HG02943 (cell line): ENCODE data around the gene DLX5.

Source experiments
- ATAC-seq: cut with Tn5 transposase; IDR thresholded peaks from one replicate; pipeline ENCODE4 v1.9.1; 2021; ENCODE audit warnings: mild to moderate bottlenecking, low read depth, moderate library complexity; ENCODE audit not compliant: unreplicated experiment

DLX5 gene

DNA sequence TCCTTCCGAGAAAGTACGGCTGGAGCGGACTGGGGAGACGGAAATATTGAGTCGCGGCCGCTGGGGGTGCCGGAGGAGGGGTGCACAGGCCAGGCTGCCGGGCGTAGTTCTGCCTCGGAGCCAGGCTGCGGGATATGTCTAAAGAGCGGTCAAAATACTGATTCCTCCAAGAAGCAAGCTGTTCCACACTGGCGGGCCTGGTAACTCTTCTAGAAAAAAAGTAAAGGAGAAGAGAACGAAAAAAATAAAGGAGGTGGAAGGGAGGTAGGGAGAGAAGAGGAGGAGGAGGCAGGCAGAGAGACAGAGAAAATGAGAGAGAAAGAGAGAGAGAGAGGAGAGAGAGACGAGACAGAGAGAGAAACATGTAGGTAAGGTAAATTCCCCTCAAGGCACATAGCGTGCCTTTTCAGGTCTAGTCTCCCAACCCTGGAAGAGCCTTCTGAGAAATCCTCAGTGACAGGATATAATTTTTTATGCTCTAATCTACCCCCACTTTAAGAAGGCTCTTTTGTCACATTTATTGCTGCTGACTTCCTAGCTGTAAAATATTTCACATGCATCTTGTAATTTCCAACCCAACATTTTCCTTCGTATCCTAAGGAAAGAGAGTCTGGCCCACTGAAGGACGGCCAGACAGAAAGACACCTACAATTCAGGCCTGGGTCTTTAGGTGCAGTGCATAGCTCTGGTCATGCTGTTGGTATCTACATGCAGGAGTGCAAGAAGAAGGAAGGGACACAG, 5.7 kb downstream of the DLX5 start:
- ATAC-seq = no peak

DNA sequence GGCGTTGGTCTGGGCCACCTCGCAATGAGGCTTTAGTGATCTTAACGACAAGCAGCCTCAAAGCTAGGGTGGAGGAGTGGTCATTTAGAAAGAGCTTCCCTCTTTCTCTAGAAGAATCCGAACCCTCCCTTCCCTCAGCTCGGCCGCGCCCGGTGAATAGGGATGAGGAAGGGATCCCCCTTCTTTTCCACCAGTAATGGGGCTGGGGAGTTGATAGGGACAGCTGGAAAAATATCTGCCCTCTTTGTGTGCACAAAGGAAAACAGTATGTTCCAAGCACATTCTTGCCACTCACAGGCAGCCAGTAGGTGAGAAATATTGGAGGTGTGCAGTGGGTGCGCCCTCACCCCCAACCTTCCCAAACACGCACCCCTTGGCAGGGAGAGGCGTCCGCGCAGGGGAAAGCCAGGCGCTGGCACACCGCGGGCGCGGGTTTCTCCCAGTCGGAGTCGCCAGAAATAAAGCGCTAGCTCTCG, 6.5 kb downstream of the DLX5 start:
- no peak for ATAC-seq

DNA sequence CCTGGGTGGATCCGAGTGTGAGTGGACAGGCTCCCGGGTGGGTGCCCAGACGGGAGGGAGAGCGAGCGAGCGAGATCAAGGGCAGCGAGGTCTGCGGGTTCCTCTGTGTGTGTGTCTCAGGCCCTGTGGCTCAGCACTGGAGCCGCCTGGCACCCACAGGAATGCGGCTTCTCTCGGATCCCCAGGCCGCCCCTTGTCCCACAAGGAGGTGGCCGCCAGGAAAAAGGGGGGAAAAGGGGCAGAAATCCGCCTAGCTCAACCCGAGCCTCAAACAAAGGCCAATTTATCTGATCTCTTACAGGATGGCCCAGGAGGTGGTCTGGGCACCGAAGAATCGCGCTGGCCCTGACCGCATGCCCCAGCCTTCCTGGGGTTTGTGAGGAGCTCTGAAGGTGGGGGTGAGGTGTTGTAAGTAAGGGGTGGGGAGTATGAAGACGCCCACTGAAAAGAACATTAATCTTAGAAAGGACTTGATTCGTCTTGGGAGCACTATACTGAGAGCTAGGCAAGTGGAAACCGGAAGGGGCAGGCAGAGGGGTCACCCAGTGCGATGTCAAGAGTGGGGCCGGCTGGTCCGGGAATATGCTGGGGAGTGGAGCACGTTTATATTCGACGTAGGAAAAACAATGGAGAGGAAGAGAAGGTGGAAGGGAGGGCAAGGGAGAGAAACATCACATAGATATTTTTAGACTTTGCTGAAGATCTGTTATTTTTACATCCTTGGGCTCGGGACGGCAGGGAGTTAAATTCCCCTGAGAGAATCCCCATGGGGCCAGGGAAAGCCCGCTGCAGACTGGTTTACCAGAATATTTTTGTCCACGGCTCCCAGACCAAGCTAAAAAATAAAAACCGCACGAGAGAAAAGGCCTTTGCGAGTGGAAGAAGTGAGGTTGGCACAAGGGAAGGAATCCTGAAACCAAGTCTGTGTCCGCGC, 7.2 kb downstream of the DLX5 start:
- ATAC-seq = no peak

DNA sequence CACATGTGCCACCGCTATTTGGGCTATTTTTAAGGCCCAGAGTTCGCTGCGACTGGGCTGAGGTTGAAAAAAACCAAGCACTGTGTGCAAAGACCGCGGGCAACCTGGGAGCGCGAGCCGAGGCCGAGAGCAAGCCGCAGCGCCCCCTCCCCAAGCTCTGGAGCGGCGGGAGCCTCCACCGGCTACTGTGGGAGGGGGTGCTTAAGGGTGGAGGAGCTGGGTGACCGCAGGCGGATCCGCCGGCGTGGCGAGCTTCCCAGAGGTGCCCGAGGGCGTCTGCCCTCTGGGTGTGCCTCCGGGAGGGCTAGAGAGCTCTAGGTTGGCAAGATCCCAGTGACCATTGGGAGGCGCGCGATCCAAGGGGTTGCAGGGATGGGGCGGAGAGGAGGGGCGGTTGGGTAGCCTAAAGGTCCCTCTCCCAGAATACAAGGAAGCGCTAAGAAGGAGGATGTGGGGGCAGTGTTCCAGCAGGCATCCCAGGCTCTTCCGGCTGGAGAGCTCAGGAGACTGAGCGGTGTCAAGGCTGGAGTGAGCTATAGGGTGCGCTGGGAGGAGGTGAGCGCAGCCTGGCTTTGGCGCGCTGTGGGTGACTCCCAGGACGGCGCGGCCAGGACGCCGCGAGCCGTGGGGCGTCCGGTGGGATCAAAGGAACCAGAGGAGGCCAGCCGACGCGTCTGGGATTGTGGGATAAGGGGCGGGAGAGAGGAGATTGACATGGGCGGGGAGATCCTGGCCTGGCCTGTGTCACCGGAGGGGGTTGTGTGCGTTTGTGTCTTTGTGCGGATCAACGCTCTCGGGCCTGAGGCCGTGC, 8.0 kb downstream of the DLX5 start:
- ATAC-seq = no peak

DNA sequence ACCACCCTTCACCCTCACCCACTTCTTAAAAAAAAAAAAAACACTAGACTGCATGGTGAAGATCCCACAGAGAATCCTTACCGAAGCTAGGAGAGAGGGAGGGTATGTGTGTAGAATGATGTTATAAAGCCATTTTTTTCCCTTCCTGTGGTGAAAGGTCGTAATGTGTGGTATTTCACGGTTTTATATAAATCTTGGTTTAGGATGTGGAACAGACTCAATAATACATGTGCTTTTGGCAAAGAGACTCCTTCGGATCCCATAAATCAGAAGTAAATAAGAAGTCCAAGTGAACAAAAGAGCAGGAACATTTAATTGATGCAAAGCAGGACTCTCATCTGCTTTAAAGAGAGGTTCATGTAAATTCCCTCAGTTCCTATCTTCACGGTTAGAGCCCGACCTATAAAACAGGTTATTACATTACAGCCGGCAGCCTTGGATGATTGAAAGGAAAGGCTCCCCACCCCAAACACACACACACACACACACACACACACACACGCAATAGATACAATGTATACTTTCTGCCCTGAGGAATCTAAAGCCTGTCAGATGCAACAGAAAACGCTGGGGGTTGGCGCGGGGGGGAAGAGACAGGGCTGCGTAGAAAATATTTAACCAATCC, 8.8 kb downstream of the DLX5 start:
- ATAC-seq = no peak

DNA sequence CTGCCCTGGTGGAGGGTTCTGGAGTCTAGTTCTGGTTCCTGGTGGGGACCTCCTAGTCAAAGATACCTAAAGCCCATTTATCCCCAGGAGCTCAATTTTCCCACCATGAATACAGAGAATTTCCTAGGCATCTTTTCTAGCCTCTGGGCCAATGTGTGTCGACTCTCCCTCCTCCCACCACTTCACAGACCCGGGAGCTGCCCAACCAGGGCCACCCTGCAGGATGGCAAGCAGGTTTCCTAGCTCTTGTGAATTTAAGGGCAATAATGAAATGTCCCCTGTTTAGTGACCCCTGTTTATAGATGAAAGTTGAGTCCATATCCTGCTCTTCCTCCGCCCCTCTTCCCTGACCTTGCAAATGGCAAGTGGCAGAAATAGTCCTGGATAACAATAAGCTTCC, 9.4 kb downstream of the DLX5 start:
- ATAC-seq = no peak

DNA sequence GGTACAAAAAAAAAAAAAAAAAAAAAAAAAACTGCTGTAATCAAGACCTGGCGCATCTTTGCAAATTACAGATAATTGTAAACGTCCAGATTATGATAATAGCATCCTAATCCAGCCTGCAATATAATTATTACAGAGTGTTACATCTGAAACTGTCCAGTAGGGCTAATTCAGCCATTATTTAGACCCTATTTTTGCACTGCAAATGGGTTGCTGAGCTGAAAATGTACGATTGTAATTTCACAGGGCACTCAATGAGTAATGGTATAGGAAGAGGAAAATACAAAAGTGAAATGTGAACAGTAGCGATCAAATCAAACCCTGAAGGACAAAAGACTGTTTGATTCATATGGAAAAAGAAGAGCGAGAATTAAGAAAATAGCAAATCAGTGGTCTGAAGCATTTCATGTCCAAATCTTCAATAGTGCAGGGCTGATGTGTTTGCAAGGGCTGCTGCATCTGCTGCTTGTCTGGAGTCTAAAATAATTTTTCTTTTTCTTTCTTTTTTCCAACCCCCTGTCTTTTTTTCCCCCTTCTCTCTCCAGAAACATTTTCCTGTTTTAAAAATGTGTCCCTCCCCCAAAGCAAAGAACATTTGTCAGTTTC, 10.4 kb downstream of the DLX5 start:
- no peak for ATAC-seq

DNA sequence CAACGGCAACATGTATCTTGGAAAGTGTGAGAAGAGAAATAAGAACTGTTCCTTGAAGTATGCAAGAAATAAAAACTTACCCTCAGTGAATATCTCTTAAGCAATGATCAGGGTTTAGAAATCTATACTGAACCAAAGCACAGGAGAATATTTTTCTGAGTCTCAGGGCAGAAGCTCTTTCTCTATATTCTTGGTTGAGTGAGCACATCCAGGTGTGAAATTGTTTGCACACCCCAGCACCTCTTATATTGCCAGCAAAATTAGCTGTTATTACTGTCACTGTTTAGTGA, 10.8 kb downstream of the DLX5 start:
- no peak for ATAC-seq

DNA sequence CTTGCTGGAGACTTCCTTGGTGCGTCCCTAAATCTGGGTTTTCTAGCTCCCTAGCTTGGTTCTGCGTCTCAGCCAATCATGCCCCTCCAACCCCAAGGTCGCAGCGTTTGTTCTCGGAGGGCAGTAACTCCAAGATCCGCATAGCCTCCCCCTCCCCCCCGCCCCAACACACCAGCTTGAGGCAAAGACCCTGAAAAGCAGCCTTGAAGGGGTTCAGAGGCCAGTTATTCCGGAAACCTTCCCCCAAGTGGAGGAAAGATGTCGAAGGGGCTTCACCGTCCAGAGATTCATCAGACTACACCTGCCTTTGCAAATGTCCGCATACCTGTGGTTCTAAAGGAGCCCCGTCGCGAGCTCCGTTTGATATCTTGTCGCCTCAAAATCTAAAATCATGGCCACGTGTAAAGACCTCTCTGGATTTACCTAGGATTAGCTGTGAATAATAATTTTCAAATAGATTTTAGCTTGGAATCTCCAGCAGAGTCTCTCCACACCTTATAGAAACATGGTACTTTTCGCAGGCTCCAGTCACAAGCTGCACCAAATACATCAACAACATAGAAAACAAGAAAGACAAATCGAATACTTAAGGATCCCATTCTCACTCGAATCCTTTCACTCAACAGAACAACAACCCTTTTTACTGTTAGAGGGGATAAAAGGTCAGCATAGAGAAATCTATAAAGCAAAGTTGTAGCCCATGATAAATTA, 11.3 kb downstream of the DLX5 start:
- no peak for ATAC-seq

DNA sequence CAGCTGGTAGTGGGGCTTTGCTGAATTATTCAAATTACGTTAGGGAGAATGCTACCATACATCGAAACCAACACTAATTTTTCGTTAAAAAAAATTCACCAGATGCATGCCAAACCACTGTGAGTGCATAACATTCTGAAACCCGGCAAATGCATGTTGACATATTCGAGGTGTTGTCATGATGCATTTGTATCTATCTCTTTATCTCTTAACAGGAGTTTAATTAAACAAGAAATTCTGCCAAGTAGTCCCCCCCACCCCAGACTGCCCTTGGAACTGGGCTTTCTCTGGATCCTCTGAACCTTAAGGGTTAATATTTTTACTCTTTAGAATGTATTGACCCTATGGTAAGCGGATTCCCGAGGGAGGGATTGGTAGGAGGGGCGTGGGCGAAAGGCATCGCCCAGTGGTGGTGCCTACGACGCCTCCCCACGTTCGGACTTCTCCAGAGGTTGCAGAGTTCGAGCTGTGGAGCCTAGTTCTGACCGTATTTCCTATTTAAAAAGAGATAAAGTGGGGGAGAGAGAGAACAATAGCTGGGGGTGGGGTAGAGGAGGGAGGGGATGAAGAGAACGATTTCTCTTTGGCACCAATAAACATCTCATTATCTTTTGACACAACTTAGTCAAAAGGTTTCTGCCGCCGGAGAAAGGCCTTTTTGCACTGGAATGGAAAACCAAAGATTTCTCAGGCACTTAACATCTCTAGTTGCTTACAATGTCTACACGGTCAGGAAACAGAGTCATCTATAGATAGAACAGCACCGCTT, 12.1 kb downstream of the DLX5 start:
- ATAC-seq = no peak

DNA sequence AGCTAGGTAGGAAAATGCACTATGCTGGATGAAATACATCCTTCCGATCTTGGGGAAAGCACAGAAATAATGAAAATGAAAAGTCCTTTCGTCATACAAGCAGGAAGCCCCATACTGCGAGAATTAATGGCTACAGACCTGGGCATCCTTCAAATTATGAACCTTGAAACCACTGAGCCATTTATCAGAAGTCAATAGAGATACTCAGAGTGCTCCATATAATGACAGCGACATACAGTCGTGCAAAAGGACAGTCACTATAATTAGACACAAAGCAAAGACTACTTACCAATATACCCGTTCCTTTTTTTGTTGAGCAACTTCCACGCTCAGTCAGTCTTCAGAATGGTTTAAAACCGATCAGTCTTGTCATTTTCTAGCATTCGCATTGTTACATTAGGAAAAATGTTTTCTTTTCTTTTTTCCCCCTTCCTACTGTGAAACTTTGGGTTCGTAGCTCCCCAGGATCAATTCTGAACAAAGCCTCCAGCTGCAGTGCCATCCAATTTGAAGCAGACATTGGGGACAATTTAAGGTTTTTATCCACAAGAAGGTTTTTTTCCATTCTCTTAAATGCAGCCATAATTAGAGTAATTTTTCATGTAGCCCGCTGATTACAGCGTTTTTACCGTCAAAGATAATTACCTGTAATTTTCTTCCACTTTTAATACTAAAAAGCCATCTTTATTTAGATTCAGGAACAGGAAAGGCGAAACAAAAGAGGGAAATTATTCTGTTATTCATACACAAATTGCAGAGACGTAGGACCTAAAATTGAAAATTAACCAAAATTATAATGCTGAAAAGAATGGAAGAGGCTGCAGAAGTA, 12.9 kb downstream of the DLX5 start:
- no peak for ATAC-seq

DNA sequence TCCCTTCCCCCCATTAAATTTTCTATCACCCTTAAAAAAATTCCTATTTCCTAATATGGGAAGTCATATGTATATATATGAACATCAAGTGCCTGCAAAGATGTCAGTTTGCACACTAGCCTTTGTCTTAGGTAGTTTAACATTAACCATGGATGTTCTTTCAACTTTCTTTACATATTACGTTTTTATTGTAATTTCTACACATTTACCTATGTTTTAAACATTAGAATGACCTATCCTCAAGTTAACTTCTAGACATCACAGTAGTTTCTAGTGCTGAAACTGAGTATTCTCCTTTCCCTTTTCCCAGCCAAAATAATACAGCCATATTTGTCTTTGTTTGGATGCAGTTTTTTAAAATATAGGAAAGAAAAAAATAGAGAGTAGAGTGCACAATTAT, 13.5 kb downstream of the DLX5 start:
- no peak for ATAC-seq

DNA sequence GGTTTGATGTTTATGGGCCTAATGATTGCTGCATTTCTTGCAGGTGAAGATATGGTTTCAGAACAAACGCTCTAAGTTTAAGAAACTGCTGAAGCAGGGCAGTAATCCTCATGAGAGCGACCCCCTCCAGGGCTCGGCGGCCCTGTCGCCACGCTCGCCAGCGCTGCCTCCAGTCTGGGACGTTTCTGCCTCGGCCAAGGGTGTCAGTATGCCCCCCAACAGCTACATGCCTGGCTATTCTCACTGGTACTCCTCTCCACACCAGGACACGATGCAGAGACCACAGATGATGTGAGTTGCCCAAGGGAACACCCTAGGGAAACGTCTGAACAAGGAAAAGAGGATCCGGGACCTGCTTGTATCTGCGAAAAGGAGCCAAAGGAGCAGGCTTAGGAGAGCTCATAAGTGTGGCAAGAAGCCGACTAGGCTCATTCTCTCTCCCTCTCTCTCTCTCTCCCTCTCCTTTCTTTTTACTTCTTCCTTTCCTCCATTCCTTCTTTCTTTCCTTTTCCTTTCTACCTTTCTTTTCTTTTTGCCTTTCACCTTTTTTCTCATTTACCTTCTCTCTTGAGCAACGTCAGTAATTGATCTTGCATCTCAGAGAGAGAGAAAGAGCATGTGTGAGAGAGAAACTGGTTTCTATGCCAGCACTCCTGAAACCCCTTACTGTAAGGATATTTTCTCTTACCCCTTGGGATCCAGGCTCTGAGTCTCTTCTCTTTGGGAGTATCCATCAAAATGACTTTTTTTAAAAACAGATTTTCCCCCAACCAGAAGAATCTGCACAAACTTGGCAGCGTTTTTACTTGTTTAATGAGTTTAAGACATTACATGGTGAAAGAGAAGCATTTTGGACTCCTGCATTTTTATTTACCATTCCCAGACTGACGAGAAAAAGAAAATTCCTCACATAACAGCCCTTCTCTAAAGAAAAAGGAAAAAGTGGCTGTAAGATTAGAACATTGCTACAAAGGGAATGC, 14.6 kb downstream of the DLX5 start:
- ATAC-seq = no peak

DNA sequence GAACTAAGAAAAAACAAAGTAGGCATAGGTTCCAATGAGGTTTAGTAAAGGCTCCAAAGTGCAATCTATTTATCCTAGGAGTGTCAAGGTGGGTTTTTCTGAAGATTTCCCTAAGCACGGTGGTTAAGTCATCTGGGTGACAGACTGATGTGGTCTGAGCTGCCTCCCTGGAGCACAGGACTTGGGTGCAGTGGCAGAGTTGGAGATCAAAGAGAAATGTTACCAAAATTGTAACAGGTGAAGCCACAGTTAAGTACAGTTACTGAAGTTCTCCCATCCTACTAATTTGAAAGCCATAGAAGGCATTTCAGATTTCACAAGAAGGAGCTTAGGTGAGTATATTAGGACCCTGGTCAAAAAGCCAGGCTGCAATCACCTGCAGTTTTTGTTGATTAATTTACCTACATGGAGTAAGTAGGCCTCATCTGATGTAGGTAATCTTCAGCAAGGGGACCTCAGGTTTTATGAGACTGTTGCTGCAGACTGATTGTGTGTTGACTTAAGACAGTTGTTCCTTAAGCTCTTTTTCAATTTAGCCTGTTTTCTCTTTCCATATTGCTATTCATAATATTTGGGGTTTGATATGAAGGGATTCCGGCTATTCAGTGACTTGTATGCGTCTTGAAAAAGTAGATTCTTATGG, 16.2 kb downstream of the DLX5 start:
- ATAC-seq = no peak

DNA sequence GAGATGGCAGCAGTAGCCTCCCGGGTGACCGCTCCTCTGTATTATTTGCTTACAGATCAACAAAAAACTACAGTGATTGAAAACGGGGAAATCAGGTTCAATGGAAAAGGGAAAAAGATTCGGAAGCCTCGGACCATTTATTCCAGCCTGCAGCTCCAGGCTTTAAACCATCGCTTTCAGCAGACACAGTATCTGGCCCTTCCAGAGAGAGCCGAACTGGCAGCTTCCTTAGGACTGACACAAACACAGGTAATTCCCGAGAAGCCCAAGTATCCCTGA, 17.1 kb downstream of the DLX5 start:
- ATAC-seq = no peak

DNA sequence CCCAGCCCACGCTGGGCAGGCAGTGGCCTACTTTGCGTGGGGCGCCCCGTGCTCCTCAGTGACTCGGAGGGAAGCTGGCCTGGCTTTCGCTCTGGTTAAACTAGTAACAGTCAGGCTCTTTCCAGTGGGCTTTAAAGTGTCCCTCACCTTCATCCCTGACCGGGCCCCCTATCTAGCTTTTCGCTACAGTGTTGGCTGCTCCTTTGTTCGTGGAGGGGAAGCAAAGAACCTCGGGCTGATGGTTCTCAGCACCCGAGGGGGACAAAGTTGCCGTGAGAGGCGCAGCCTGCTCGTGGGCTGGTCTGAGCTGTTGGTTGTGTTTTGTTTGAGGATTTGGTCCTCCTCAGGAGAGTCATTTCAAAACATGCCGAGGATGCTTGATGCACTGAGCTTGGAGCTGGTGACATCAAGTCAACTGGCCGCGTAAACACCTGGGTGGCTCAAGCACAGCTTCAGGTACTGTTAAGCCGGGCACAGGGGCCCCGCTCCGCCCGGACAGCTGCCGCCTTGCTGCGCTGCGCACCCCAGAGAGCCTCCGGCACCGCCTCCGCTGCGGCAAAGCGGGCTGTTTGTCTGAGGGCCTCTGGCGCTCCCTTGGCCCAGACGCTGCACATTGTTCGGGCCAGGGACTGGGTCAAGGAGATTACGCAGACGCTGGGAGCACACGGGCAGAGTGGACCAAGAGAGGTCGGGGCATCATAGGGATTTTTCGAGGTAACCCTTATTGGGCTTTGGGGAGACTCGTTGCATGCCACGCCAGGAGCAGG, 17.6 kb downstream of the DLX5 start:
- ATAC-seq = no peak
